GM23338 (cell line): ENCODE measurements around the gene AQP5. TPM values are rescaled to one million over a fixed set of nuclear protein-coding genes. Genes with fewer than 3 reads are reported as not detected.

Experiments
- ATAC-seq: fragments of 200-7000 bp; cut with Tn5 transposase; 3 replicates; pipeline ENCODE4 v1.9.1; 2020
- DNase-seq: peaks from one replicate; pipeline ENCODE4 v3.0.0-alpha.2; 2015; ENCODE audit warnings: low spot score
- H2AFZ ChIP-seq: fragments of 200-600 bp; sonication (generic); 2 replicates; pipeline ENCODE4 v1.8.0; 2016; ENCODE audit warnings: antibody characterized with exemption, mild to moderate bottlenecking, moderate library complexity
- H3F3A ChIP-seq: fragments of 200-600 bp; sonication (generic); replicated peaks from 2 replicates; pipeline ENCODE4 v1.8.0; 2017; ENCODE audit warnings: antibody characterized with exemption, mixed run types, low read depth
- H3K27ac ChIP-seq: fragments of 200-600 bp; sonication (generic); 2 replicates; pipeline ENCODE4 v1.6.1; 2016; ENCODE audit warnings: low read depth
- H3K27me3 ChIP-seq: fragments of 200-600 bp; sonication (generic); 2 replicates; pipeline ENCODE4 v1.8.0; 2016; ENCODE audit warnings: mild to moderate bottlenecking, mixed run types, moderate library complexity; ENCODE audit not compliant: insufficient read depth
- H3K36me3 ChIP-seq: fragments of 200-600 bp; sonication (generic); 2 replicates; pipeline ENCODE4 v1.8.0; 2016; ENCODE audit warnings: mild to moderate bottlenecking; ENCODE audit not compliant: insufficient read depth
- H3K4me1 ChIP-seq: fragments of 200-600 bp; sonication (generic); 2 replicates; pipeline ENCODE4 v1.8.0; 2016; ENCODE audit warnings: mild to moderate bottlenecking, moderate library complexity; ENCODE audit not compliant: insufficient read depth
- H3K4me2 ChIP-seq: fragments of 200-600 bp; sonication (generic); 2 replicates; pipeline ENCODE4 v1.7.1; 2017; ENCODE audit warnings: mixed run types
- H3K4me3 ChIP-seq: fragments of 200-600 bp; sonication (generic); 2 replicates; pipeline ENCODE4 v1.6.1; 2016; ENCODE audit warnings: mixed run types
- H3K79me2 ChIP-seq: fragments of 200-600 bp; sonication (generic); replicated peaks from 2 replicates; pipeline ENCODE4 v1.8.0; 2017; ENCODE audit warnings: mild to moderate bottlenecking; ENCODE audit not compliant: insufficient read depth
- H3K9me2 ChIP-seq: fragments of 200-600 bp; sonication (generic); 2 replicates; pipeline ENCODE4 v1.8.0; 2017; ENCODE audit not compliant: insufficient read depth
- H4K20me1 ChIP-seq: fragments of 200-600 bp; sonication (generic); replicated peaks from 2 replicates; pipeline ENCODE4 v1.8.0; 2017; ENCODE audit warnings: mild to moderate bottlenecking; ENCODE audit not compliant: insufficient read depth
- H3K27ac Mint-ChIP-seq: 2 replicates; pipeline ENCODE4 v1.8.0; 2020; ENCODE audit warnings: inconsistent platforms, mild to moderate bottlenecking, moderate library complexity, mixed read lengths
- H3K27me3 Mint-ChIP-seq: 3 replicates; pipeline ENCODE4 v1.8.0; 2022; ENCODE audit warnings: low read depth, mild to moderate bottlenecking, moderate library complexity, mixed read lengths, inconsistent platforms; ENCODE audit not compliant: insufficient read depth, poor library complexity
- H3K36me3 Mint-ChIP-seq: 3 replicates; pipeline ENCODE4 v1.8.0; 2021; ENCODE audit warnings: low read depth, mild to moderate bottlenecking, inconsistent platforms, moderate library complexity, mixed read lengths
- H3K4me1 Mint-ChIP-seq: 3 replicates; pipeline ENCODE4 v1.8.0; 2020; ENCODE audit warnings: mild to moderate bottlenecking, inconsistent platforms, mixed read lengths
- H3K4me3 Mint-ChIP-seq: 3 replicates; pipeline ENCODE4 v1.8.0; 2021; ENCODE audit warnings: moderate library complexity, mild to moderate bottlenecking, inconsistent platforms, mixed read lengths
- H3K9me3 Mint-ChIP-seq: 3 replicates; pipeline ENCODE4 v1.8.0; 2020; ENCODE audit warnings: moderate library complexity, mild to moderate bottlenecking, inconsistent platforms, mixed read lengths
- CREB1 ChIP-seq: fragments of 250-450 bp; sonication (Bioruptor Pico); IDR thresholded peaks from 2 replicates; pipeline ENCODE4 v1.5.0; 2020; ENCODE audit warnings: low read depth, mild to moderate bottlenecking, moderate library complexity
- EZH2 ChIP-seq: fragments of 200-600 bp; sonication (generic); IDR thresholded peaks from one replicate; pipeline ENCODE4 v1.8.0; 2017; ENCODE audit warnings: antibody characterized with exemption, mild to moderate bottlenecking, low read depth; ENCODE audit not compliant: unreplicated experiment
- EZH2phosphoT487 ChIP-seq: fragments of 200-600 bp; sonication (generic); IDR thresholded peaks from one replicate; pipeline ENCODE4 v1.8.1; 2018; ENCODE audit warnings: antibody characterized with exemption; ENCODE audit not compliant: unreplicated experiment
- JUNB ChIP-seq: IDR thresholded peaks from one replicate; pipeline ENCODE4 v1.6.1; 2016; ENCODE audit warnings: antibody characterized with exemption; ENCODE audit not compliant: unreplicated experiment
- NANOG ChIP-seq: IDR thresholded peaks from 2 replicates; pipeline ENCODE4 v1.6.1; 2016; ENCODE audit warnings: antibody characterized with exemption, borderline replicate concordance
- POLR2AphosphoS5 ChIP-seq: IDR thresholded peaks from 2 replicates; pipeline ENCODE4 v1.6.1; 2016; ENCODE audit warnings: antibody characterized with exemption, low read depth
- STAT1 ChIP-seq: IDR thresholded peaks from one replicate; pipeline ENCODE4 v1.6.1; 2016; ENCODE audit warnings: antibody characterized with exemption; ENCODE audit not compliant: unreplicated experiment
- ZNF114 ChIP-seq: fragments of 250-450 bp; sonication (Bioruptor Pico); IDR thresholded peaks from 2 replicates; pipeline ENCODE4 v1.5.0; 2020; ENCODE audit warnings: mild to moderate bottlenecking, moderate library complexity
- ZNF331 ChIP-seq: fragments of 250-450 bp; sonication (Bioruptor Pico); IDR thresholded peaks from 2 replicates; pipeline ENCODE4 v1.5.0; 2020; ENCODE audit warnings: low read depth, mild to moderate bottlenecking, moderate library complexity
- polyA plus RNA-seq: library from polyadenylated mRNA; unstranded; fragments of >200 nt; fragmentation: Nextera tagmentation; extraction: Ambion mirVana; gene quantifications from 2 replicates; pipeline ENCODE4 v1.2.1, GENCODE V29; 2016
- total RNA-seq: library from RNA; depleted of rRNA; stranded (reverse); fragments of >200 nt; shearing (Covaris generic); gene quantifications from 2 replicates; pipeline ENCODE4 v1.2.3, GENCODE V29; 2014
- TF ChIP-seq, protein P1 (sequence below): IDR thresholded peaks from 2 replicates; pipeline ENCODE4 v1.6.1; 2016; ENCODE audit warnings: antibody characterized with exemption
- TF ChIP-seq, protein P2 (sequence below): fragments of 250-450 bp; sonication (Bioruptor Pico); IDR thresholded peaks from 2 replicates; pipeline ENCODE4 v1.5.0; 2020; ENCODE audit warnings: mild to moderate bottlenecking, moderate library complexity
- TF ChIP-seq, protein P3 (sequence below): IDR thresholded peaks from one replicate; pipeline ENCODE4 v1.6.1; 2018; ENCODE audit warnings: antibody characterized with exemption; ENCODE audit not compliant: unreplicated experiment
- TF ChIP-seq, protein P4 (sequence below), 2 experiments: fragments of 200-600 bp in 1 of 2; sonication (generic) in 1 of 2; conservative IDR thresholded peaks; 2 replicates each; pipeline versions ENCODE4 v1.5.1 to v1.6.1; 2016 to 2017; ENCODE audit warnings: antibody characterized with exemption in 2 of 2, low read depth in 2 of 2, mild to moderate bottlenecking in 2 of 2, moderate library complexity in 1 of 2

Gene AQP5
- total and polyA plus RNA-seq, 2 experiments from 2014 or later, result 1.3 to 2.2 TPM

DNA sequence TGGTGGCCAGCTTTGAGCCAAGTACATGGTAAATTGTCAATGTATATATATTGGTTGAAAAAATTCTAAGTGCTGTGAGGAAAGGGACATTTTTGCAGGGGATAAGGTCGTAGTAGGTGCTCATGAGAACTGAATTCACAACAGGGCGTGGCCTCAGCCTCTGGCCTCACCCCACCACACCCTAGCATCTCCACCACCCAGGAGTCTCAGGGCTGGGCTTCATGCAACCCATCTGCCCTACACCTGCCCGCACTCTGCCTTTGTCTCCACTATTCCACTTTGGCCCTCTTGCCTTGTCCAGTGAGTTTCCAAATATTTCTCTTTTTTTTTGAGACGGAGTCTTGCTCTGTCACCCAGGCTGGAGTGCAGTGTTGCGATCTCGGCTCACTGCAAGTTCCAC, 33.2 kb upstream of the AQP5 start:
- Histone ChIP-seq H3K79me2 (no peaks in the 10 kb centered on the region), H4K20me1 (no peaks in the 10 kb centered on the region), H3K9me2 (no peaks in the 10 kb centered on the region), H3K27me3 (no peaks in the 10 kb centered on the region), H3K27ac (no peak overlapping the region), H3K36me3 (no peaks in the 10 kb centered on the region), H3K4me2 (no peak overlapping the region), H3F3A (no peaks in the 10 kb centered on the region), H3K4me1 (no peaks in the 10 kb centered on the region), H2AFZ (no peak overlapping the region), H3K4me3 (no peak overlapping the region)
- Mint-ChIP-seq H3K27ac (no peak overlapping the region), H3K36me3 (no peaks in the 10 kb centered on the region), H3K4me3 (no peak overlapping the region), H3K27me3 (peaks cover 2% of the 10 kb centered on the region), H3K9me3 (no peaks in the 10 kb centered on the region), H3K4me1 (no peaks in the 10 kb centered on the region; the same call in 2 of the 3 replicates)
- no peak for ATAC-seq
- TF ChIP-seq ZNF331 (no peak), NANOG (no peak), JUNB (no peak), EZH2 (no peak), STAT1 (no peak), ZNF114 (CRISPR knock-in tag) (no peak), POLR2AphosphoS5 (no peak), CREB1 (CRISPR knock-in tag) (no peak), EZH2phosphoT487 (no peak)
- TF ChIP-seq, protein P1, sequence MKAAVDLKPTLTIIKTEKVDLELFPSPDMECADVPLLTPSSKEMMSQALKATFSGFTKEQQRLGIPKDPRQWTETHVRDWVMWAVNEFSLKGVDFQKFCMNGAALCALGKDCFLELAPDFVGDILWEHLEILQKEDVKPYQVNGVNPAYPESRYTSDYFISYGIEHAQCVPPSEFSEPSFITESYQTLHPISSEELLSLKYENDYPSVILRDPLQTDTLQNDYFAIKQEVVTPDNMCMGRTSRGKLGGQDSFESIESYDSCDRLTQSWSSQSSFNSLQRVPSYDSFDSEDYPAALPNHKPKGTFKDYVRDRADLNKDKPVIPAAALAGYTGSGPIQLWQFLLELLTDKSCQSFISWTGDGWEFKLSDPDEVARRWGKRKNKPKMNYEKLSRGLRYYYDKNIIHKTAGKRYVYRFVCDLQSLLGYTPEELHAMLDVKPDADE, result no peak
- TF ChIP-seq, protein P2, sequence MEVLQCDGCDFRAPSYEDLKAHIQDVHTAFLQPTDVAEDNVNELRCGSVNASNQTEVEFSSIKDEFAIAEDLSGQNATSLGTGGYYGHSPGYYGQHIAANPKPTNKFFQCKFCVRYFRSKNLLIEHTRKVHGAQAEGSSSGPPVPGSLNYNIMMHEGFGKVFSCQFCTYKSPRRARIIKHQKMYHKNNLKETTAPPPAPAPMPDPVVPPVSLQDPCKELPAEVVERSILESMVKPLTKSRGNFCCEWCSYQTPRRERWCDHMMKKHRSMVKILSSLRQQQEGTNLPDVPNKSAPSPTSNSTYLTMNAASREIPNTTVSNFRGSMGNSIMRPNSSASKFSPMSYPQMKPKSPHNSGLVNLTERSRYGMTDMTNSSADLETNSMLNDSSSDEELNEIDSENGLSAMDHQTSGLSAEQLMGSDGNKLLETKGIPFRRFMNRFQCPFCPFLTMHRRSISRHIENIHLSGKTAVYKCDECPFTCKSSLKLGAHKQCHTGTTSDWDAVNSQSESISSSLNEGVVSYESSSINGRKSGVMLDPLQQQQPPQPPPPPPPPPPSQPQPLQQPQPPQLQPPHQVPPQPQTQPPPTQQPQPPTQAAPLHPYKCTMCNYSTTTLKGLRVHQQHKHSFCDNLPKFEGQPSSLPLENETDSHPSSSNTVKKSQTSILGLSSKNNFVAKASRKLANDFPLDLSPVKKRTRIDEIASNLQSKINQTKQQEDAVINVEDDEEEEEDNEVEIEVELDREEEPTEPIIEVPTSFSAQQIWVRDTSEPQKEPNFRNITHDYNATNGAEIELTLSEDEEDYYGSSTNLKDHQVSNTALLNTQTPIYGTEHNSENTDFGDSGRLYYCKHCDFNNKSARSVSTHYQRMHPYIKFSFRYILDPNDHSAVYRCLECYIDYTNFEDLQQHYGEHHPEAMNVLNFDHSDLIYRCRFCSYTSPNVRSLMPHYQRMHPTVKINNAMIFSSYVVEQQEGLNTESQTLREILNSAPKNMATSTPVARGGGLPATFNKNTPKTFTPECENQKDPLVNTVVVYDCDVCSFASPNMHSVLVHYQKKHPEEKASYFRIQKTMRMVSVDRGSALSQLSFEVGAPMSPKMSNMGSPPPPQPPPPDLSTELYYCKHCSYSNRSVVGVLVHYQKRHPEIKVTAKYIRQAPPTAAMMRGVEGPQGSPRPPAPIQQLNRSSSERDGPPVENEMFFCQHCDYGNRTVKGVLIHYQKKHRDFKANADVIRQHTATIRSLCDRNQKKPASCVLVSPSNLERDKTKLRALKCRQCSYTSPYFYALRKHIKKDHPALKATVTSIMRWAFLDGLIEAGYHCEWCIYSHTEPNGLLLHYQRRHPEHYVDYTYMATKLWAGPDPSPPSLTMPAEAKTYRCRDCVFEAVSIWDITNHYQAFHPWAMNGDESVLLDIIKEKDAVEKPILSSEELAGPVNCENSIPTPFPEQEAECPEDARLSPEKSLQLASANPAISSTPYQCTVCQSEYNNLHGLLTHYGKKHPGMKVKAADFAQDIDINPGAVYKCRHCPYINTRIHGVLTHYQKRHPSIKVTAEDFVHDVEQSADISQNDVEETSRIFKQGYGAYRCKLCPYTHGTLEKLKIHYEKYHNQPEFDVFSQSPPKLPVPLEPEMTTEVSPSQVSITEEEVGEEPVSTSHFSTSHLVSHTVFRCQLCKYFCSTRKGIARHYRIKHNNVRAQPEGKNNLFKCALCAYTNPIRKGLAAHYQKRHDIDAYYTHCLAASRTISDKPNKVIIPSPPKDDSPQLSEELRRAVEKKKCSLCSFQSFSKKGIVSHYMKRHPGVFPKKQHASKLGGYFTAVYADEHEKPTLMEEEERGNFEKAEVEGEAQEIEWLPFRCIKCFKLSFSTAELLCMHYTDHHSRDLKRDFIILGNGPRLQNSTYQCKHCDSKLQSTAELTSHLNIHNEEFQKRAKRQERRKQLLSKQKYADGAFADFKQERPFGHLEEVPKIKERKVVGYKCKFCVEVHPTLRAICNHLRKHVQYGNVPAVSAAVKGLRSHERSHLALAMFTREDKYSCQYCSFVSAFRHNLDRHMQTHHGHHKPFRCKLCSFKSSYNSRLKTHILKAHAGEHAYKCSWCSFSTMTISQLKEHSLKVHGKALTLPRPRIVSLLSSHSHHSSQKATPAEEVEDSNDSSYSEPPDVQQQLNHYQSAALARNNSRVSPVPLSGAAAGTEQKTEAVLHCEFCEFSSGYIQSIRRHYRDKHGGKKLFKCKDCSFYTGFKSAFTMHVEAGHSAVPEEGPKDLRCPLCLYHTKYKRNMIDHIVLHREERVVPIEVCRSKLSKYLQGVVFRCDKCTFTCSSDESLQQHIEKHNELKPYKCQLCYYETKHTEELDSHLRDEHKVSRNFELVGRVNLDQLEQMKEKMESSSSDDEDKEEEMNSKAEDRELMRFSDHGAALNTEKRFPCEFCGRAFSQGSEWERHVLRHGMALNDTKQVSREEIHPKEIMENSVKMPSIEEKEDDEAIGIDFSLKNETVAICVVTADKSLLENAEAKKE, result no peak
- TF ChIP-seq, protein P3, sequence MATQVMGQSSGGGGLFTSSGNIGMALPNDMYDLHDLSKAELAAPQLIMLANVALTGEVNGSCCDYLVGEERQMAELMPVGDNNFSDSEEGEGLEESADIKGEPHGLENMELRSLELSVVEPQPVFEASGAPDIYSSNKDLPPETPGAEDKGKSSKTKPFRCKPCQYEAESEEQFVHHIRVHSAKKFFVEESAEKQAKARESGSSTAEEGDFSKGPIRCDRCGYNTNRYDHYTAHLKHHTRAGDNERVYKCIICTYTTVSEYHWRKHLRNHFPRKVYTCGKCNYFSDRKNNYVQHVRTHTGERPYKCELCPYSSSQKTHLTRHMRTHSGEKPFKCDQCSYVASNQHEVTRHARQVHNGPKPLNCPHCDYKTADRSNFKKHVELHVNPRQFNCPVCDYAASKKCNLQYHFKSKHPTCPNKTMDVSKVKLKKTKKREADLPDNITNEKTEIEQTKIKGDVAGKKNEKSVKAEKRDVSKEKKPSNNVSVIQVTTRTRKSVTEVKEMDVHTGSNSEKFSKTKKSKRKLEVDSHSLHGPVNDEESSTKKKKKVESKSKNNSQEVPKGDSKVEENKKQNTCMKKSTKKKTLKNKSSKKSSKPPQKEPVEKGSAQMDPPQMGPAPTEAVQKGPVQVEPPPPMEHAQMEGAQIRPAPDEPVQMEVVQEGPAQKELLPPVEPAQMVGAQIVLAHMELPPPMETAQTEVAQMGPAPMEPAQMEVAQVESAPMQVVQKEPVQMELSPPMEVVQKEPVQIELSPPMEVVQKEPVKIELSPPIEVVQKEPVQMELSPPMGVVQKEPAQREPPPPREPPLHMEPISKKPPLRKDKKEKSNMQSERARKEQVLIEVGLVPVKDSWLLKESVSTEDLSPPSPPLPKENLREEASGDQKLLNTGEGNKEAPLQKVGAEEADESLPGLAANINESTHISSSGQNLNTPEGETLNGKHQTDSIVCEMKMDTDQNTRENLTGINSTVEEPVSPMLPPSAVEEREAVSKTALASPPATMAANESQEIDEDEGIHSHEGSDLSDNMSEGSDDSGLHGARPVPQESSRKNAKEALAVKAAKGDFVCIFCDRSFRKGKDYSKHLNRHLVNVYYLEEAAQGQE, result no peak
- TF ChIP-seq, protein P4, sequence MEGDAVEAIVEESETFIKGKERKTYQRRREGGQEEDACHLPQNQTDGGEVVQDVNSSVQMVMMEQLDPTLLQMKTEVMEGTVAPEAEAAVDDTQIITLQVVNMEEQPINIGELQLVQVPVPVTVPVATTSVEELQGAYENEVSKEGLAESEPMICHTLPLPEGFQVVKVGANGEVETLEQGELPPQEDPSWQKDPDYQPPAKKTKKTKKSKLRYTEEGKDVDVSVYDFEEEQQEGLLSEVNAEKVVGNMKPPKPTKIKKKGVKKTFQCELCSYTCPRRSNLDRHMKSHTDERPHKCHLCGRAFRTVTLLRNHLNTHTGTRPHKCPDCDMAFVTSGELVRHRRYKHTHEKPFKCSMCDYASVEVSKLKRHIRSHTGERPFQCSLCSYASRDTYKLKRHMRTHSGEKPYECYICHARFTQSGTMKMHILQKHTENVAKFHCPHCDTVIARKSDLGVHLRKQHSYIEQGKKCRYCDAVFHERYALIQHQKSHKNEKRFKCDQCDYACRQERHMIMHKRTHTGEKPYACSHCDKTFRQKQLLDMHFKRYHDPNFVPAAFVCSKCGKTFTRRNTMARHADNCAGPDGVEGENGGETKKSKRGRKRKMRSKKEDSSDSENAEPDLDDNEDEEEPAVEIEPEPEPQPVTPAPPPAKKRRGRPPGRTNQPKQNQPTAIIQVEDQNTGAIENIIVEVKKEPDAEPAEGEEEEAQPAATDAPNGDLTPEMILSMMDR (conservative IDR thresholded peaks at IDR 0.05; ENCODE audit: low read depth in 2 of 2), result no peak
- DNase-seq, result no peak
